PFSK-1 (cell line): ENCODE data around the gene RDX.

ENCODE experiments used
- FOXP2 ChIP-seq: optimal IDR thresholded peaks from 2 replicates; pipeline ENCODE3; 2011; ENCODE audit warnings: borderline replicate concordance, control low read depth, inconsistent platforms; ENCODE audit not compliant: insufficient read depth; ENCODE audit errors: extremely low read length, extremely low read depth
- POLR2AphosphoS5 ChIP-seq: IDR thresholded peaks from 2 replicates; pipeline ENCODE4 v1.6.1; 2012; ENCODE audit warnings: low read depth, mild to moderate bottlenecking, control low read depth, low read length, moderate library complexity
- REST ChIP-seq, 2 experiments: IDR thresholded peaks; 2 replicates each; pipeline versions ENCODE4 v1.6.1 to v1.8.0; 2011 to 2012; ENCODE audit warnings: low read depth in 2 of 2, low read length in 2 of 2, control low read depth in 1 of 2, inconsistent platforms in 1 of 2, mild to moderate bottlenecking in 1 of 2, moderate library complexity in 1 of 2; ENCODE audit not compliant: insufficient read depth in 1 of 2
- SIN3A ChIP-seq: IDR thresholded peaks from 2 replicates; pipeline ENCODE4 v1.6.1; 2012; ENCODE audit warnings: mild to moderate bottlenecking, low read length, moderate library complexity, borderline replicate concordance; ENCODE audit not compliant: insufficient read depth
- TAF1 ChIP-seq: IDR thresholded peaks from 2 replicates; pipeline ENCODE4 v1.6.1; 2012; ENCODE audit warnings: low read length, control low read depth, borderline replicate concordance; ENCODE audit not compliant: insufficient read depth

Gene RDX

GRCh38 chr11:110338684-110339083, 42.3 kb upstream of the RDX start:
- TF ChIP-seq FOXP2, result no peak
- no peak for TF ChIP-seq REST (IDR thresholded peaks at IDR 0.05; ENCODE audit: insufficient read depth in 1 of 2, low read depth in 2 of 2, low read length in 2 of 2)
- TF ChIP-seq TAF1, result no peak
- no peak for TF ChIP-seq SIN3A
- no peak for TF ChIP-seq POLR2AphosphoS5

- TF ChIP-seq REST (IDR thresholded peaks at IDR 0.05; ENCODE audit: insufficient read depth in 1 of 2, low read depth in 2 of 2, low read length in 2 of 2) (no peak), TAF1 (no peak), POLR2AphosphoS5 (no peak), FOXP2 (no peak), SIN3A (no peak)
Measured at GRCh38 chr11:110337570-110338193, 41.3 kb upstream of the RDX start.

DNA sequence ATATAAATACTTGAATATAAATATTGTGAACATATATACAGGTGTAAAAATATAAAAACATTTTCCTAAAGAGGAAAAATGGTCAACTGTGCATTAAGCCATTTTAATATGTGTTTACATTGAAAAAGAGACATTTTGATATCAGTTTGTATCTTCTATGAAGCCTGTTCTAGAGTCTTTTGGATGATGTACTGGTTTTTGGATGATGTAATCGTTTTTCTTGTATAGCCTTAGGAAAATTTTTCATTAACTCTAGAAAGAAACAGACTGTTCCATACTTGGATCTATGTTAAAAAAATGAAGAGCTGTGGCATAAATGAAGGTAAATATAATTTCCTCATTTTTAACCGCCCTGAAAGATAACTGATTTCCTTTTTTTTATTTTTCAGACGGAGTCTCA, 39.6 kb upstream of the RDX start:
- TF ChIP-seq TAF1 (no peak), POLR2AphosphoS5 (no peak), FOXP2 (no peak), REST (IDR thresholded peaks at IDR 0.05; ENCODE audit: insufficient read depth in 1 of 2, low read depth in 2 of 2, low read length in 2 of 2) (no peak), SIN3A (no peak)

GRCh38 chr11:110335358-110335757, 38.9 kb upstream of the RDX start:
- TF ChIP-seq SIN3A, result no peak
- no peak for TF ChIP-seq FOXP2
- no peak for TF ChIP-seq POLR2AphosphoS5
- TF ChIP-seq REST (IDR thresholded peaks at IDR 0.05; ENCODE audit: insufficient read depth in 1 of 2, low read depth in 2 of 2, low read length in 2 of 2), result no peak
- no peak for TF ChIP-seq TAF1

DNA sequence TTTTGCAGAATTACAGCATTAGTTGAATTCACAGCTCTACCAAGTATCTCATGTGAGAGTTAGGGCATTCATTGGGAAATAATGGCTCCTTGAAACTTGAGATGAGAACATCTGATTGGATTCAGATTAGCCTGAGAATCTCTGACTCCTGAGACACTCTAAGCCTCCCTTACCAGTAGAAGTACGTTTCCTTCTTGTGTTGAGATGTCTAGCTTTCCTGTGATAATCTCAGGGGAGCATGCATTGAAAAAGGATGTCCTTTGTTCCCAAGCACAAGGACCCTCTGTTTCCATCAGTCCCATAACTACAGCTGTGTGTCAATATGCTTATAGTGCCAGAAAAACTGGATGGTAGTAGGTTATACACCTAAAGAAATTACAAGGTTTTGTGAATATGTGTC, 35.2 kb upstream of the RDX start:
- TF ChIP-seq POLR2AphosphoS5 (no peak), REST (IDR thresholded peaks at IDR 0.05; ENCODE audit: insufficient read depth in 1 of 2, low read depth in 2 of 2, low read length in 2 of 2) (no peak), SIN3A (no peak)
